Right atrium auricular region (tissue), 2 donors: ENCODE results near the gene BMAL1. TPM values are rescaled to one million over a fixed set of nuclear protein-coding genes. Genes with fewer than 3 reads are reported as not detected.
A peak's percentile ranks its signal among the peaks of the same experiment; 100 is the strongest.

Experiments used
- DNase-seq: peaks from one replicate; pipeline ENCODE4 v3.0.0-alpha.2; 2019; ENCODE audit warnings: low spot score
- H3K27ac ChIP-seq, 2 donors: fragments of 200-600 bp; sonication (generic); 1 replicate in 1 of 2; 2 replicates in 1 of 2; pipeline ENCODE4 v1.5.1; 2016 to 2019
- H3K27me3 ChIP-seq, 2 donors: fragments of 200-600 bp; sonication (generic); one replicate each; pipeline versions ENCODE4 v1.5.1 to v1.6.0; 2017 to 2019
- H3K36me3 ChIP-seq: fragments of 200-600 bp; sonication (generic); one replicate; pipeline ENCODE4 v1.5.1; 2016
- H3K4me1 ChIP-seq, 2 donors: fragments of 200-600 bp; sonication (generic); one replicate each; pipeline versions ENCODE4 v1.5.1 to v1.6.0; 2017 to 2019
- H3K4me3 ChIP-seq, 2 donors: fragments of 200-600 bp; sonication (generic); 1 replicate in 1 of 2; 2 replicates in 1 of 2; pipeline ENCODE4 v1.5.1; 2017 to 2019; ENCODE audit warnings: mild to moderate bottlenecking in 1 of 2, moderate library complexity in 1 of 2
- H3K9me3 ChIP-seq, 2 donors: fragments of 200-600 bp; sonication (generic); one replicate each; pipeline ENCODE4 v1.5.1; 2019
- CTCF ChIP-seq, 2 donors: fragments of 200-600 bp; sonication (generic); IDR thresholded peaks; one replicate each; pipeline ENCODE4 v1.5.1; 2019; ENCODE audit warnings: antibody characterized with exemption in 2 of 2
- total RNA-seq, 2 donors: library from RNA; depleted of rRNA; stranded (reverse); fragments of >200 nt; gene quantifications; one replicate each; pipeline ENCODE4 v1.1.0, GENCODE V29; 2016

Gene BMAL1
- total RNA-seq, 2 donors from 2014 or later: 20.7 to 24.9 TPM

GRCh38 chr11:13235895-13236294 is 41.7 kb upstream of the BMAL1 start:
- no peak overlapping the region for H3K27ac ChIP-seq
- no peaks in the 10 kb centered on the region for H3K27me3 ChIP-seq
- H3K4me3 ChIP-seq: no peak overlapping the region
- no peaks in the 10 kb centered on the region for H3K36me3 ChIP-seq
- no peak for TF ChIP-seq CTCF (IDR thresholded peaks at IDR 0.05)
- no peaks in the 10 kb centered on the region for H3K4me1 ChIP-seq
- DNase-seq: no peak
- no peaks in the 10 kb centered on the region for H3K9me3 ChIP-seq

GRCh38 chr11:13236626-13237025 is 41.0 kb upstream of the BMAL1 start:
- DNase-seq: no peak
- H3K36me3 ChIP-seq: no peaks in the 10 kb centered on the region
- no peak for TF ChIP-seq CTCF (IDR thresholded peaks at IDR 0.05)
- no peaks in the 10 kb centered on the region for H3K9me3 ChIP-seq
- H3K4me1 ChIP-seq: no peaks in the 10 kb centered on the region
- H3K27ac ChIP-seq: no peak overlapping the region
- H3K27me3 ChIP-seq: no peaks in the 10 kb centered on the region
- H3K4me3 ChIP-seq: no peak overlapping the region

GRCh38 chr11:13237761-13238160 is 39.8 kb upstream of the BMAL1 start:
- TF ChIP-seq CTCF (IDR thresholded peaks at IDR 0.05): no peak

GRCh38 chr11:13238879-13239514 is 38.6 kb upstream of the BMAL1 start:
- no peaks in the 10 kb centered on the region for H3K36me3 ChIP-seq
- no peaks in the 10 kb centered on the region for H3K4me1 ChIP-seq
- H3K27me3 ChIP-seq: no peaks in the 10 kb centered on the region
- DNase-seq: no peak
- H3K4me3 ChIP-seq: no peak overlapping the region
- peak; percentile 80 to 84 for TF ChIP-seq CTCF (IDR thresholded peaks at IDR 0.05)
- no peaks in the 10 kb centered on the region for H3K9me3 ChIP-seq
- H3K27ac ChIP-seq: no peak overlapping the region

More at GRCh38 chr11:13237761-13238160, 39.8 kb upstream of the BMAL1 start:
- H3K27ac ChIP-seq: no peak overlapping the region
- no peaks in the 10 kb centered on the region for H3K9me3 ChIP-seq
- no peak for DNase-seq
- H3K36me3 ChIP-seq: no peaks in the 10 kb centered on the region
- H3K4me3 ChIP-seq: no peak overlapping the region
- H3K27me3 ChIP-seq: no peaks in the 10 kb centered on the region
- no peaks in the 10 kb centered on the region for H3K4me1 ChIP-seq

GRCh38 chr11:13242564-13242963 is 35.0 kb upstream of the BMAL1 start:
- Histone ChIP-seq H3K36me3 (no peaks in the 10 kb centered on the region), H3K4me3 (no peak overlapping the region), H3K27ac (no peak overlapping the region), H3K4me1 (no peaks in the 10 kb centered on the region), H3K27me3 (no peaks in the 10 kb centered on the region), H3K9me3 (no peaks in the 10 kb centered on the region)
- no peak for TF ChIP-seq CTCF (IDR thresholded peaks at IDR 0.05)
- no peak for DNase-seq
